HCT116 (cell line): ENCODE data around the gene PTPRA. TPM values are rescaled to one million over a fixed set of nuclear protein-coding genes. Genes with fewer than 3 reads are reported as not detected.

Source experiments
- ATAC-seq: fragments of 200-7000 bp; cut with Tn5 transposase; 2 replicates; pipeline ENCODE4 v1.9.1; 2020; ENCODE audit warnings: mild to moderate bottlenecking, moderate library complexity
- BruUV-seq: library from RNA; stranded (reverse); fragments of 400-500 nt; replicated peaks from 2 replicates; lab custom pipeline; 2021; lab: Mats Ljungman, UMichigan
- CTCF ChIA-PET: fragments of 300-600 bp; sonication (Branson Sonifier 250); formaldehyde crosslinking; loops from one replicate; lab custom pipeline; 2021; ENCODE audit warnings: antibody characterized with exemption; lab: Charles Lee
- POLR2A ChIA-PET: fragments of 300-600, 350-600 bp; sonication (Branson Sonifier 250); formaldehyde crosslinking; loops from one replicate; lab custom pipeline; 2021; ENCODE audit warnings: antibody characterized with exemption; lab: Charles Lee
- RAD21 ChIA-PET, 2 experiments: fragments of 300-600 bp; sonication (Branson Sonifier 250); formaldehyde crosslinking; loops; one replicate each; lab custom pipeline; 2023; ENCODE audit warnings: low total read pairs in 2 of 2; ENCODE audit not compliant: uncharacterized antibody in 2 of 2, unreplicated experiment in 2 of 2, low non-redundant PET in 1 of 2; lab: Charles Lee
- DNase-seq: peaks from one replicate; pipeline ENCODE4 v3.0.0-alpha.2; 2010; ENCODE audit warnings: low read depth, low spot score
- H2AFZ ChIP-seq: fragments of 200-600 bp; shearing (Covaris generic), sonication (generic); 2 replicates; pipeline ENCODE4 v1.6.1; 2017; ENCODE audit warnings: low read depth, mixed run types, mixed read lengths, antibody characterized with exemption, low read length; ENCODE audit not compliant: poor library complexity, severe bottlenecking
- H3K27ac ChIP-seq: 2 replicates; pipeline ENCODE4 v1.5.1; 2012; ENCODE audit warnings: low read depth, low read length
- H3K27me3 ChIP-seq: fragments of 200-600 bp; sonication (generic); 2 replicates; pipeline ENCODE4 v1.6.1; 2016; ENCODE audit warnings: mixed run types, low read length, mixed read lengths; ENCODE audit not compliant: insufficient read depth
- H3K36me3 ChIP-seq, 2 experiments: fragments of 200-500 bp in 1 of 2; fragments of 200-600 bp in 1 of 2; sonication (Bioruptor generic) in 1 of 2; sonication (generic) in 1 of 2; 2 replicates each; pipeline versions ENCODE4 v1.5.1 to v1.6.1; 2014 to 2016; ENCODE audit warnings: low read length in 2 of 2, inconsistent platforms in 1 of 2, mixed read lengths in 1 of 2, mixed run types in 1 of 2; ENCODE audit not compliant: insufficient read depth in 2 of 2, control insufficient read depth in 1 of 2
- H3K4me1 ChIP-seq, 2 experiments: fragments of 200-600 bp in 1 of 2; sonication (generic) in 1 of 2; 2 replicates each; pipeline versions ENCODE4 v1.5.1 to v1.6.1; 2012 to 2017; ENCODE audit warnings: low read length in 2 of 2, inconsistent platforms in 1 of 2, mild to moderate bottlenecking in 1 of 2, mixed read lengths in 1 of 2, mixed run types in 1 of 2, moderate library complexity in 1 of 2; ENCODE audit not compliant: insufficient read depth in 2 of 2, control insufficient read depth in 1 of 2
- H3K4me2 ChIP-seq: fragments of 200-600 bp; sonication (generic); 2 replicates; pipeline ENCODE4 v1.6.1; 2017; ENCODE audit warnings: mixed run types, low read length, mixed read lengths
- H3K4me3 ChIP-seq, 2 experiments: fragments of 200-600 bp in 1 of 2; sonication (generic) in 1 of 2; replicated peaks in 1 of 2; 2 replicates each; pipeline ENCODE4 v1.5.1; 2011 to 2016; ENCODE audit warnings: low read length in 2 of 2, control low read depth in 1 of 2, low read depth in 1 of 2, mild to moderate bottlenecking in 1 of 2, mixed read lengths in 1 of 2, mixed run types in 1 of 2
- H3K79me2 ChIP-seq: fragments of 200-600 bp; sonication (generic); 2 replicates; pipeline ENCODE4 v1.6.1; 2017; ENCODE audit warnings: mild to moderate bottlenecking, mixed run types, low read length, moderate library complexity, mixed read lengths; ENCODE audit not compliant: insufficient read depth
- H3K9ac ChIP-seq: fragments of 200-600 bp; sonication (generic); 2 replicates; pipeline ENCODE4 v1.6.1; 2016; ENCODE audit warnings: low read length, mixed read lengths
- H3K9me2 ChIP-seq: fragments of 200-600 bp; sonication (generic), shearing (Covaris generic); 2 replicates; pipeline ENCODE4 v1.6.1; 2017; ENCODE audit warnings: mixed run types, mild to moderate bottlenecking, moderate library complexity; ENCODE audit not compliant: insufficient read depth
- H3K9me3 ChIP-seq, 2 experiments: fragments of 200-500 bp in 1 of 2; fragments of 200-600 bp in 1 of 2; sonication (Bioruptor generic) in 1 of 2; sonication (generic) in 1 of 2; 2 replicates each; pipeline ENCODE4 v1.6.1; 2014 to 2017; ENCODE audit warnings: low read length in 2 of 2, mixed read lengths in 2 of 2, inconsistent platforms in 1 of 2, low read depth in 1 of 2, mild to moderate bottlenecking in 1 of 2, mixed run types in 1 of 2, moderate library complexity in 1 of 2; ENCODE audit not compliant: control insufficient read depth in 1 of 2, insufficient read depth in 1 of 2
- H4K20me1 ChIP-seq: fragments of 200-600 bp; sonication (generic), shearing (Covaris generic); 2 replicates; pipeline ENCODE4 v1.6.1; 2017; ENCODE audit warnings: mixed run types, mild to moderate bottlenecking, moderate library complexity; ENCODE audit not compliant: insufficient read depth
- CTCF ChIP-seq, 3 experiments: fragments of 200-600 bp in 1 of 3; sonication (generic) in 1 of 3; IDR thresholded peaks in 2 of 3; conservative IDR thresholded peaks in 1 of 3; 2 replicates each; pipeline ENCODE4 v1.5.1; 2012 to 2017; ENCODE audit warnings: low read depth in 2 of 3, low read length in 2 of 3, antibody characterized with exemption in 1 of 3, borderline replicate concordance in 1 of 3, control low read depth in 1 of 3, mild to moderate bottlenecking in 1 of 3, mixed read lengths in 1 of 3, mixed run types in 1 of 3, moderate library complexity in 1 of 3; ENCODE audit not compliant: insufficient read depth in 1 of 3
- JUND ChIP-seq: IDR thresholded peaks from 2 replicates; pipeline ENCODE4 v1.6.1; 2012
- RAD21 ChIP-seq: IDR thresholded peaks from 2 replicates; pipeline ENCODE4 v1.6.1; 2012; ENCODE audit warnings: low read depth, mild to moderate bottlenecking
- TCF7L2 ChIP-seq: IDR thresholded peaks from 2 replicates; pipeline ENCODE4 v1.7.0; 2011; ENCODE audit warnings: borderline replicate concordance, inconsistent platforms; ENCODE audit not compliant: insufficient read depth, insufficient read length; ENCODE audit errors: extremely low read depth
- intact Hi-C: fragments of 100-400 bp; cut with micrococcal nuclease; formaldehyde crosslinking; loops from 2 replicates; pipeline ENCODE4 v1.10.0; 2022
- total RNA-seq: library from RNA; stranded (reverse); gene quantifications from one replicate; pipeline ENCODE4 v1.2.1, GENCODE V29; 2021; ENCODE audit not compliant: unreplicated experiment
- TF ChIP-seq, protein P1 (sequence below): IDR thresholded peaks from 2 replicates; pipeline ENCODE4 v1.6.1; 2011; ENCODE audit warnings: mild to moderate bottlenecking, low read length, moderate library complexity; ENCODE audit not compliant: insufficient replicate concordance; ENCODE audit errors: extremely low read depth

The PTPRA gene
- total RNA-seq, 1 experiment from 2014 or later, result 44.6 TPM

DNA sequence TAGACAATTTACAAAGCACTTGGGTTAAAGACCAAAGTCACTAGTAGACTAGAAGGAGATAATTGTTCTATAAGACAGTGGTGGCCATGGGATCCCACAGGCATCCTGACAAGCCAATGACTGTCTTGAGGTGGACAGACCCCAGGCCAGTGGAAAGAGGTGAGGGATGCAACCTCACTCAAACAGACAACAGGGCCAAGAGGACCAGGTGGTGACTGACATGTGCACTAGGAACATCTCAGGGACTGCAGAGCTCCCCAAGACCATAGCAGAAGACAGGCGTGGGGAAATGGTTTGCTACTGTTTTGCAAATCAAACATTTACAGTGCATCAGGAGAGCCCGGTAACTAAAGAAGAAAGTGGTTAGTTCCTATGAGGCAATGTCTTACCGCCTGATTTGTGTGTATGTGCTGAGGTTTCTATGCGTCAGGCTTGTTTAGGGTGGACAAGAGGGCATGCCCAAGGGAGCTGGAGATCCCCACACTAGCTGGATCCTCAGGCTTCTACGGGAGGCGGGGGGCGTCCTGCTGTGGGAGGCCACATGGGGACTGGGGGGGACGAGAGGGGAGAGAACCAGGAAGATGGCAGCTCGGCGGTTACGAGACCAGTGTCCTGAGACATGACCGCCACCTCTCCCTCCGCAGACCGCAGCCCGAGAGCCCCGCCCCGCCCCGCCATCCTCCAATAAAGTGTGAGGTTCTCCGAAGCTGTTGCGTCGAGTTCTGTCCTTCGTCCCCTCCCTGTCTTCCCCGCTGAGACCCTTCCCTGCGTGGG, 171.9 kb downstream of the PTPRA start:
- Histone ChIP-seq H3K27ac (peak overlapping the region; percentile 87), H2AFZ (peak overlapping the region; percentile 29), H3K4me3 (peak overlapping the region; percentile 73 to 97), H3K79me2 (peaks cover 27% of the 10 kb centered on the region), H4K20me1 (no peaks in the 10 kb centered on the region), H3K4me1 (peaks cover 4 to 27% of the 10 kb centered on the region in 2 experiments; a peak in 3 of 4 replicates), H3K9me2 (no peaks in the 10 kb centered on the region), H3K9me3 (no peaks in the 10 kb centered on the region), H3K9ac (peak overlapping the region; percentile 88), H3K27me3 (no peaks in the 10 kb centered on the region), H3K4me2 (peak overlapping the region; percentile 97), H3K36me3 (peaks cover 5 to 13% of the 10 kb centered on the region in 2 experiments; a peak in 2 of 4 replicates)
- CTCF ChIA-PET, result interaction anchor here (1.2 kb wide), 1 partner anchor 9 kb away, joined by 6 read pairs; no protein-coding TSS in a partner anchor
- ATAC-seq, result peak; percentile 78
- RAD21 ChIA-PET, result interaction anchor here in 1 of 2 experiments (0.7 kb wide), 1 partner anchor 28 kb away, joined by 7 read pairs; no protein-coding TSS in a partner anchor
- DNase-seq, result no peak
- TSS peak; percentile 52 for BruUV-seq
- intact Hi-C loops, result no loop called here
- POLR2A ChIA-PET, result no interaction called here
- TF ChIP-seq, protein P1, sequence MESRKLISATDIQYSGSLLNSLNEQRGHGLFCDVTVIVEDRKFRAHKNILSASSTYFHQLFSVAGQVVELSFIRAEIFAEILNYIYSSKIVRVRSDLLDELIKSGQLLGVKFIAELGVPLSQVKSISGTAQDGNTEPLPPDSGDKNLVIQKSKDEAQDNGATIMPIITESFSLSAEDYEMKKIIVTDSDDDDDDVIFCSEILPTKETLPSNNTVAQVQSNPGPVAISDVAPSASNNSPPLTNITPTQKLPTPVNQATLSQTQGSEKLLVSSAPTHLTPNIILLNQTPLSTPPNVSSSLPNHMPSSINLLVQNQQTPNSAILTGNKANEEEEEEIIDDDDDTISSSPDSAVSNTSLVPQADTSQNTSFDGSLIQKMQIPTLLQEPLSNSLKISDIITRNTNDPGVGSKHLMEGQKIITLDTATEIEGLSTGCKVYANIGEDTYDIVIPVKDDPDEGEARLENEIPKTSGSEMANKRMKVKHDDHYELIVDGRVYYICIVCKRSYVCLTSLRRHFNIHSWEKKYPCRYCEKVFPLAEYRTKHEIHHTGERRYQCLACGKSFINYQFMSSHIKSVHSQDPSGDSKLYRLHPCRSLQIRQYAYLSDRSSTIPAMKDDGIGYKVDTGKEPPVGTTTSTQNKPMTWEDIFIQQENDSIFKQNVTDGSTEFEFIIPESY, result no peak
- no peak for TF ChIP-seq JUND
- TF ChIP-seq TCF7L2, result no peak
- TF ChIP-seq CTCF (IDR thresholded peaks at IDR 0.05 in 2 of 3, conservative IDR thresholded peaks at IDR 0.05 in 1 of 3; ENCODE audit: borderline replicate concordance in 1 of 3, insufficient read depth in 1 of 3, low read depth in 2 of 3, low read length in 2 of 3), result no peak
- TF ChIP-seq RAD21, result no peak
